GM18526 (cell line): ENCODE measurements around the gene LTA.

Experiments
- POLR2A ChIP-seq: IDR thresholded peaks from 3 replicates; pipeline ENCODE4 v1.6.1; 2011; ENCODE audit not compliant: insufficient read length; ENCODE audit errors: extremely low read depth

Gene LTA

DNA sequence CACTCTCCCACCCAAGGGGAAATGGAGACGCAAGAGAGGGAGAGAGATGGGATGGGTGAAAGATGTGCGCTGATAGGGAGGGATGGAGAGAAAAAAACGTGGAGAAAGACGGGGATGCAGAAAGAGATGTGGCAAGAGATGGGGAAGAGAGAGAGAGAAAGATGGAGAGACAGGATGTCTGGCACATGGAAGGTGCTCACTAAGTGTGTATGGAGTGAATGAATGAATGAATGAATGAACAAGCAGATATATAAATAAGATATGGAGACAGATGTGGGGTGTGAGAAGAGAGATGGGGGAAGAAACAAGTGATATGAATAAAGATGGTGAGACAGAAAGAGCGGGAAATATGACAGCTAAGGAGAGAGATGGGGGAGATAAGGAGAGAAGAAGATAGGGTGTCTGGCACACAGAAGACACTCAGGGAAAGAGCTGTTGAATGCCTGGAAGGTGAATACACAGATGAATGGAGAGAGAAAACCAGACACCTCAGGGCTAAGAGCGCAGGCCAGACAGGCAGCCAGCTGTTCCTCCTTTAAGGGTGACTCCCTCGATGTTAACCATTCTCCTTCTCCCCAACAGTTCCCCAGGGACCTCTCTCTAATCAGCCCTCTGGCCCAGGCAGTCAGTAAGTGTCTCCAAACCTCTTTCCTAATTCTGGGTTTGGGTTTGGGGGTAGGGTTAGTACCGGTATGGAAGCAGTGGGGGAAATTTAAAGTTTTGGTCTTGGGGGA lies 4.0 kb downstream of the LTA start:
- peak; percentile 24 for TF ChIP-seq POLR2A

DNA sequence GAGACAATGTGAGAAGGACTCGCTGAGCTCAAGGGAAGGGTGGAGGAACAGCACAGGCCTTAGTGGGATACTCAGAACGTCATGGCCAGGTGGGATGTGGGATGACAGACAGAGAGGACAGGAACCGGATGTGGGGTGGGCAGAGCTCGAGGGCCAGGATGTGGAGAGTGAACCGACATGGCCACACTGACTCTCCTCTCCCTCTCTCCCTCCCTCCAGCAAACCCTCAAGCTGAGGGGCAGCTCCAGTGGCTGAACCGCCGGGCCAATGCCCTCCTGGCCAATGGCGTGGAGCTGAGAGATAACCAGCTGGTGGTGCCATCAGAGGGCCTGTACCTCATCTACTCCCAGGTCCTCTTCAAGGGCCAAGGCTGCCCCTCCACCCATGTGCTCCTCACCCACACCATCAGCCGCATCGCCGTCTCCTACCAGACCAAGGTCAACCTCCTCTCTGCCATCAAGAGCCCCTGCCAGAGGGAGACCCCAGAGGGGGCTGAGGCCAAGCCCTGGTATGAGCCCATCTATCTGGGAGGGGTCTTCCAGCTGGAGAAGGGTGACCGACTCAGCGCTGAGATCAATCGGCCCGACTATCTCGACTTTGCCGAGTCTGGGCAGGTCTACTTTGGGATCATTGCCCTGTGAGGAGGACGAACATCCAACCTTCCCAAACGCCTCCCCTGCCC lies 4.9 kb downstream of the LTA start:
- TF ChIP-seq POLR2A = no peak

- no peak for TF ChIP-seq POLR2A
These were observed 5.5 kb downstream of the LTA start for GRCh38 chr6:31577579-31577966.

- peak; percentile 32 for TF ChIP-seq POLR2A
These were observed 6.4 kb downstream of the LTA start for GRCh38 chr6:31578184-31579118.

DNA sequence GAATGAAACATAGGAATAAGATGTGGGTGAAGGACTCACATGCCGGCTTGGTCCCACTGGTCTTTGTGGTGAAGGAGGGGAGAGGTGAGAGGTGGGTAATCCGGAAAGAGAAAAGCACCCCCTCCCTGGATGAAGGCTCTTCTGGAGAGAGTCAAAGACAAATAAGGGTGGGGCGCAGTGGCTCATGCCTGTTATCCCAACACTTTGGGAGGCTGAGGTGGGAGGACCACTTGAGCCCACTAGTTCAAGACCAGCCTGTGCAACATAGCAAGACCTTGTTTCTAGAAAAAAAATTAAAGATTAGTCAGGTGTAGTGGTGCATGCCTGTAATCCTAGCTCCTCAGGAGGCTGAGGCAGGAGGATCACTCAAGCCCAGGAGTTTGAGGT lies 7.0 kb downstream of the LTA start:
- TF ChIP-seq POLR2A = no peak

DNA sequence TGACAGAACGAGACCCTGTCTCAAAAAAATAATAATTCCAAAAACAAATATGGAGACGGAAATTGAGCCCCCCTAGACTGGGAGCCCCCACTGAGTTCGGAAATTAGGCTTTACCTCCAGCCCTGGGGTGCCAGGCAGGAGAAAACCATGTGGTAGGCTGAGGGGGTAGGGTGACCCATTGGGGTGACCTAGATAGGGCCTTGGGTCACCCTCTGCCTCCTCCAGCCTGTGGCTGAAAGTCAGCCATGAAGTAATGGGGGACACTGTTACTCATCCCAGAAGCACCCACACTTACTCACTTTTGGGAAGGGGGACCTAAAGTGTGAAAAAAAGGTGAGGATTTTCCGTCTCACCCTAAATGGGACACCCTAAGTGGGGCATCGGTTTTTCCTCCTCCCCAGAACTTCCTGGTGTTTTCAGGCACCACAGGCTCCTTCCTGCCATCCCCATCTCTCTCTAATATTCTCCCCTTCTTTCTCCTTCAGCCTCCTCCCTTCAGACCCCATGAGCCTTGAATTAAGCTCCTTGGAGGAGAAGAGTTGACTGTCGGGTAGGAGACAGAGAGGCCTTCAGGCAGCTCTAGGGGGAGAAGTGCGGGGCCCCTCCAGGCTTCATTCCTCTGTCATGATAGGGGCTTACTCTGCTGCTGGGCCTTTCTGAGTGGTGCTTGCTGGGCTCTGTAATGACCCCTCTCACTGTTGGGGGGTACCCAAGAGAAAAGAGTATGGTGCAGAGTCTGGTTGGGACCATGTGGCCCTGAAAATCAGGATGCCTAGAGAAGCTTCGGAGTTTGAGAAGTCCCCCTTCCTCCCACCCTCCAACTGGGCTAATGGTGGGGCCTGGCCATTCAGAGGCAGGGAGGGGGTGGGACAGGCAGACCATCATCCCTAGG lies 7.7 kb downstream of the LTA start:
- no peak for TF ChIP-seq POLR2A

GRCh38 chr6:31580438-31580740 lies 8.3 kb downstream of the LTA start:
- no peak for TF ChIP-seq POLR2A

DNA sequence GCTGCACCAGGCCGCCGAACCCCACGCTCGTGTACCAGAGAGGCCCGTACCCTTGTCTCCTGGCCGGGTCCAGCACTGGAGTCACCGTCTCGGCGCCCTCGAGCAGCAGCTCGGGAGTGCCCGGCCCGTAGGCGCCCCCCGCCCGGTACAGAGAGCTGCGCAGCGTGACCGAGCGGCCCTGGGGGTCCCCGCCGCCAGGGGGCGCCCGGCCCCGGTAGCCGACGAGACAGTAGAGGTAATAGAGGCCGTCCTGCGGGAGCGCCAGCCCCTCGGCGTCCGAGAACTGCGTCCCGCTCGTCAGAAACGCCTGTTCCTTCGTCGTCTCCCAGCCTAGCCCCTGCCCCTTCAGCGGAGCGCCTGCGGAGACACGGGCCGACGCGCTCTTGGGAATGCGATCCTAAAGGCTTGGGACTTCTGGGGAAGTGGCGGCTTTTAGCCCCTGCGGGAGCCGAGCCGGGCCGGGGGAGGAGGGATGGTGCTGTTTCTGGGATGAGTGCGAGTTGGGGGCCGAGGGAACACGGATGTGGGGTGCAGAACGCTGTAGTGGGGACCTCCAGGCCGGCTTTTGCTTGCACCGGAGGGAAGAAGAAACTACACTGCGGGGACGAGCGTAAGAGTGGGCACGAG lies 8.8 kb downstream of the LTA start:
- peak; percentile 42 for TF ChIP-seq POLR2A

DNA sequence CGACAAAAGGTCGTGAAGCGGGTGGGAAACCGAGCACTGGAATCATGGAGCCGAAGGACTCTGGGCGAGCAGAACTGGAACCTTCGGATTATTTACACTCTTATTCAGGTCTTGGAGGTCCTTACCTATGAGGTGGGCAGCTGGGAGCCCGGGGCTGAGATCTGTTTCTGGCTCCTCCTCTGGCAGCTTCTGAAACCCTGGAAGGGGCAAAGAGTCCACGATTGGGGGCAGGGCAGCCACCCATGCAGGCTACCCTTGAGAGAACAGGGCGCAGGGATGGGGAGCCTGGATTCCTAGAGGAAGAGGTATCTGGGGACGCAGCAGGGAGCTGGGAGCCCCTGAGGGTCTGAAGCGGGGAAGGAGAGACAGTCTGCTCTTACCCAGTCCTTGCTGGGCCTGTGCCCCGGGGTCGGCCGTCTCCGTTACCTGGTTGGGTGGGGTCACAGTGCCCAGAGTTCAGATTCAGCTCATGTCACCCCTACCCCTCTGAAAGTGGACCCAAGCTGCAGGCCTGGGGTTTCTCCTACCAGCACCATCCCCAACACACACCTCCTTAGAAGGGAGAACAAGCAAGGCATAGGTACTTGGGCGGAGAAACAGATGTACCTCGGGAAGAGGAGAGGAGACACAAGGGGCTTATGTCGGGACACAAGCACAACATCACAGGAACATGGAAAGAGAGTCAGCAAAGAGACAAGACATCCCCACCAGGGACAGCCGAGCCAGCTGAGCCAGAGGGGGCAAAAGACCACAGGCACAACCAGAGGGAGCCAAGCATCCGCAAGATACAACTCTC lies 9.5 kb downstream of the LTA start:
- no peak for TF ChIP-seq POLR2A

DNA sequence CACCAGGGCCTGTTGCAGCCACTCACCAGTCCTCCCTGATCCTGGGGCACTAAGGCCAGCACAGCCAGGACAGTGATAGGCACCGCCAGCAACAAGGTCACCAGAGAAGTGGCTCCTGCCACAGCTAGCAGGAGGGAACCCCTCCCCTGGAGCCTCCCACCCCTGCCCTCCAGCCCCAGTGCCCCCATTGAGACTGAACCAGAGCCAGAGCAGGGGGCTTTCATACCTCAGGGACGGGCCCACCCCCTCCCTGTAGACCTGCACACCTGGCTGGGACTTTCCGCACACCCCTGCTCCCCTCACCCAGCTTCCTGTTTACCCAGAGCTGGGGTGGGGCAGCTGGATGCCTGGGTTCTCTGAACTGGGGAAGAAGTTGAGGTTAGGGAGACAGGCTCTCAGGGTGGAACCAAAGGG lies 10.1 kb downstream of the LTA start, which contains the start of gene LTB:
Gene LTB, minus strand, starts transcription at position 195 of the 414 bp plus-strand sequence. Its CDS starts 7 bp downstream, at position 188.
- peak; percentile 23 for TF ChIP-seq POLR2A

GRCh38 chr6:31585491-31585890 lies 13.4 kb downstream of the LTA start:
- TF ChIP-seq POLR2A = no peak

- TF ChIP-seq POLR2A = no peak
These were observed 13.9 kb downstream of the LTA start, which contains the start of gene LST1 for GRCh38 chr6:31586008-31586407. Gene LST1 (plus strand): TSS chr6:31586277. CDS start chr6:31587300, 1,023 bp downstream.

- TF ChIP-seq POLR2A = peak; percentile 27
These were observed 14.7 kb downstream of the LTA start for GRCh38 chr6:31586599-31587281.
